ENCODE measurements around the gene PEX5L.

Gene PEX5L

DNA sequence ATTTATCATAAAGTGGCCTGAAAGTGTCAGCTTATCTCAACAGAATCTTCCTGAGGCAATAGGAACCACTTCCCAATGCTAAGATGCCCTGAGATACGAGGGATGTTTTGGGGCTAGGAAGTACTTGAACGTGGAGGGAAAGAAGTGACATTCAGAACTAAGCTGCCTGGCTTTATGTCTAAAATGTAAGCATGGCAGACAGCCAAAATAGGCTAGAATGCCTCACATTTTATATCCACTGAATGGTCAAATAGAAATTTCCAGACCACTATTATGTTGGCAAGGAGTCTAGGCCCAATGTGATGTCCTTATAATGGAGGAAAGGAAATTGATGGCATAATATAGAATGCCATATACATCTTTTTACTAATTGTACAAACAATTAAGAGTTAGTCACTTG is 154.9 kb downstream of the PEX5L start:
- no peaks in the 10 kb centered on the region for H3K36me3 ChIP-seq (replicated peaks; ENCODE audit: low read depth, low read length)
- no peaks in the 10 kb centered on the region for H3K27me3 ChIP-seq (ENCODE audit: low read depth, low read length)
- H2AFZ ChIP-seq (ENCODE audit: low read depth, low read length), result no peak overlapping the region
- no peaks in the 10 kb centered on the region for H3K9me3 ChIP-seq (ENCODE audit: insufficient read depth, low read length)
- no peak overlapping the region for H3K9ac ChIP-seq (ENCODE audit: low read length)
- no peak overlapping the region for H3K4me3 ChIP-seq (ENCODE audit: low read length)
- H3K4me2 ChIP-seq (ENCODE audit: low read length), result peak overlapping the region; percentile 56
- H3K79me2 ChIP-seq (ENCODE audit: low read length), result no peaks in the 10 kb centered on the region
- no peaks in the 10 kb centered on the region for H4K20me1 ChIP-seq (ENCODE audit: insufficient read depth, low read length)
- peaks cover 17% of the 10 kb centered on the region for H3K4me1 ChIP-seq (ENCODE audit: low read length)
- no peak overlapping the region for H3K27ac ChIP-seq (ENCODE audit: low read length)
- no peak for TF ChIP-seq EZH2phosphoT487 (IDR thresholded peaks at IDR 0.05; ENCODE audit: low read depth)
- TF ChIP-seq, protein P1, sequence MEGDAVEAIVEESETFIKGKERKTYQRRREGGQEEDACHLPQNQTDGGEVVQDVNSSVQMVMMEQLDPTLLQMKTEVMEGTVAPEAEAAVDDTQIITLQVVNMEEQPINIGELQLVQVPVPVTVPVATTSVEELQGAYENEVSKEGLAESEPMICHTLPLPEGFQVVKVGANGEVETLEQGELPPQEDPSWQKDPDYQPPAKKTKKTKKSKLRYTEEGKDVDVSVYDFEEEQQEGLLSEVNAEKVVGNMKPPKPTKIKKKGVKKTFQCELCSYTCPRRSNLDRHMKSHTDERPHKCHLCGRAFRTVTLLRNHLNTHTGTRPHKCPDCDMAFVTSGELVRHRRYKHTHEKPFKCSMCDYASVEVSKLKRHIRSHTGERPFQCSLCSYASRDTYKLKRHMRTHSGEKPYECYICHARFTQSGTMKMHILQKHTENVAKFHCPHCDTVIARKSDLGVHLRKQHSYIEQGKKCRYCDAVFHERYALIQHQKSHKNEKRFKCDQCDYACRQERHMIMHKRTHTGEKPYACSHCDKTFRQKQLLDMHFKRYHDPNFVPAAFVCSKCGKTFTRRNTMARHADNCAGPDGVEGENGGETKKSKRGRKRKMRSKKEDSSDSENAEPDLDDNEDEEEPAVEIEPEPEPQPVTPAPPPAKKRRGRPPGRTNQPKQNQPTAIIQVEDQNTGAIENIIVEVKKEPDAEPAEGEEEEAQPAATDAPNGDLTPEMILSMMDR (IDR thresholded peaks at IDR 0.05; ENCODE audit: low read depth, low read length), result no peak

DNA sequence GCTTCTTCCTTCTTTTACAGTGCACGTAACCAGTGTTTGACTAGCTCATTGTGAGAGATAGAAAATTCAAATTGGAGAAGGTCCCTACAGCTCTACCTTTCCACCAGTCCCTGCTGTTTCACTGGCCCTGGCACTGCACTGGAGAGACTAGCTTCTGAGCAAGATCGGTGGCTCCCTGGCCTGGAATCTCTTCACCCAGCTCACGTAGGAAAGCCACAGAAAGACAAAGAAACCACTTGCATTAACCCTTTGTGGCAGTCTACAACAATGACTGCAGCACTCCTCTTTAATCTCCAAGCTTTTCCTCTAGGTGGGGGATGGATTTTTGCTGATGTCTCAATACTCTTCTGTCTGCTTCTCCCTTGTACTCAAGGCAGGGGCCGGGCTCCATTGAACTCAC is 155.9 kb downstream of the PEX5L start:
- H3K27me3 ChIP-seq (ENCODE audit: low read depth, low read length), result no peaks in the 10 kb centered on the region
- no peak for TF ChIP-seq EZH2phosphoT487 (IDR thresholded peaks at IDR 0.05; ENCODE audit: low read depth)
- TF ChIP-seq, protein P1 (IDR thresholded peaks at IDR 0.05; ENCODE audit: low read depth, low read length), result no peak
- H3K36me3 ChIP-seq (replicated peaks; ENCODE audit: low read depth, low read length), result no peaks in the 10 kb centered on the region
- H3K4me1 ChIP-seq (ENCODE audit: low read length), result peaks cover 17% of the 10 kb centered on the region
- H3K4me2 ChIP-seq (ENCODE audit: low read length), result no peak overlapping the region
- no peak overlapping the region for H2AFZ ChIP-seq (ENCODE audit: low read depth, low read length)
- no peak overlapping the region for H3K9ac ChIP-seq (ENCODE audit: low read length)
- H3K27ac ChIP-seq (ENCODE audit: low read length), result no peak overlapping the region
- no peaks in the 10 kb centered on the region for H4K20me1 ChIP-seq (ENCODE audit: insufficient read depth, low read length)
- no peak overlapping the region for H3K4me3 ChIP-seq (ENCODE audit: low read length)
- H3K9me3 ChIP-seq (ENCODE audit: insufficient read depth, low read length), result no peaks in the 10 kb centered on the region
- no peaks in the 10 kb centered on the region for H3K79me2 ChIP-seq (ENCODE audit: low read length)

DNA sequence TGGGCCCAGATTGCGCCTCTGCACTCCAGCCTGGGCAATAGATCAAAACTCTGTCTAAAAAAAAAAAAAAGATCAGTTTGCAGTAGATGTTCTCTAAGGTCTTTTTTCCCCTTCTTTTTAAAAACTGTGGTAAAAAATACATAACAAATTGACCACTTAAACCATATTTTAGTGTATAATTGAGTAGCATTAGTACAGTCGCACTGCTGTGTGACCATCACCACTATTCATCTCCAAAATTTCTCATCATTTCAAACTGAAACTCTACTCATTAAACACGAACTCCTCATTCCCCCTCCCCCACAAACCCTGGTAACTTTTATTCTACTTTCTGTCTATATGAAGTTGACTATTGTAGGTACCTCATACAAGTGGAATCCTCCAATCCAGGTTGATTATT is 160.3 kb downstream of the PEX5L start:
- Histone ChIP-seq H2AFZ (ENCODE audit: low read depth, low read length) (no peak overlapping the region), H3K27me3 (ENCODE audit: low read depth, low read length) (no peaks in the 10 kb centered on the region), H3K27ac (ENCODE audit: low read length) (no peak overlapping the region), H3K4me2 (ENCODE audit: low read length) (no peak overlapping the region), H3K36me3 (replicated peaks; ENCODE audit: low read depth, low read length) (no peaks in the 10 kb centered on the region), H3K4me3 (ENCODE audit: low read length) (no peak overlapping the region), H3K9me3 (ENCODE audit: insufficient read depth, low read length) (no peaks in the 10 kb centered on the region), H3K4me1 (ENCODE audit: low read length) (peaks cover 2% of the 10 kb centered on the region; the same call in 1 of the 2 replicates), H3K9ac (ENCODE audit: low read length) (no peak overlapping the region), H3K79me2 (ENCODE audit: low read length) (no peaks in the 10 kb centered on the region), H4K20me1 (ENCODE audit: insufficient read depth, low read length) (no peaks in the 10 kb centered on the region)
- TF ChIP-seq EZH2phosphoT487 (IDR thresholded peaks at IDR 0.05; ENCODE audit: low read depth), result no peak
- TF ChIP-seq, protein P1 (IDR thresholded peaks at IDR 0.05; ENCODE audit: low read depth, low read length), result no peak

DNA sequence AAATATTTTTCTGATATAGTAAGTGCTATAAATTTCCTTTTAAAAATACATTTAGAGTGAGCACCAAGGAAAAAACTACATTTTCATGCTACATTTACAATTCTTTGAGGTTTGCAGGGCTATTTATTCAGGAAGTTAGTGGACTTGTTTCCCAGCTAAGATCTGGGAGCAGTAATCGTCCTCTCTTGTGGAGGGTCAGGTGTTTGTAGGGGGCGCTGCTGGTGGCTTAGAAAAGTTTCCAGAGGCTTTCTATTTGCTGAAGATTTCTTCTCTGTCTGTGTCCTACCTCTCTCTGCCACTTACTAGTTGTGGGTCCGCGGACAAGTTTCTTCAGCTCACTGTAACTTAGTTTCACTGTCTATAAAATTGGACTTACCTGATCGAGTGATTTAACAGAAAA is 163.9 kb downstream of the PEX5L start:
- Histone ChIP-seq H3K79me2 (ENCODE audit: low read length) (no peaks in the 10 kb centered on the region), H3K4me2 (ENCODE audit: low read length) (no peak overlapping the region), H3K9me3 (ENCODE audit: insufficient read depth, low read length) (no peaks in the 10 kb centered on the region), H3K4me3 (ENCODE audit: low read length) (no peak overlapping the region), H4K20me1 (ENCODE audit: insufficient read depth, low read length) (no peaks in the 10 kb centered on the region), H3K36me3 (replicated peaks; ENCODE audit: low read depth, low read length) (no peaks in the 10 kb centered on the region), H3K9ac (ENCODE audit: low read length) (no peak overlapping the region), H3K27ac (ENCODE audit: low read length) (no peak overlapping the region), H2AFZ (ENCODE audit: low read depth, low read length) (no peak overlapping the region), H3K4me1 (ENCODE audit: low read length) (peaks cover 4% of the 10 kb centered on the region; the same call in 1 of the 2 replicates), H3K27me3 (ENCODE audit: low read depth, low read length) (no peaks in the 10 kb centered on the region)
- TF ChIP-seq, protein P1 (IDR thresholded peaks at IDR 0.05; ENCODE audit: low read depth, low read length), result no peak; the same call in 1 of the 2 replicates
- TF ChIP-seq EZH2phosphoT487 (IDR thresholded peaks at IDR 0.05; ENCODE audit: low read depth), result no peak

Data from OCI-LY3 (cell line).